ENCODE measurements around the gene SASS6. TPM values are rescaled to one million over a fixed set of nuclear protein-coding genes. Genes with fewer than 3 reads are reported as not detected.

SASS6 gene
- total and polyA plus RNA-seq, 10 of the 15 experiments (the other 5 are each of a cell fraction or from before 2014, with no cell fraction given) = 6.6 to 17.9 (median 10.2) TPM

DNA sequence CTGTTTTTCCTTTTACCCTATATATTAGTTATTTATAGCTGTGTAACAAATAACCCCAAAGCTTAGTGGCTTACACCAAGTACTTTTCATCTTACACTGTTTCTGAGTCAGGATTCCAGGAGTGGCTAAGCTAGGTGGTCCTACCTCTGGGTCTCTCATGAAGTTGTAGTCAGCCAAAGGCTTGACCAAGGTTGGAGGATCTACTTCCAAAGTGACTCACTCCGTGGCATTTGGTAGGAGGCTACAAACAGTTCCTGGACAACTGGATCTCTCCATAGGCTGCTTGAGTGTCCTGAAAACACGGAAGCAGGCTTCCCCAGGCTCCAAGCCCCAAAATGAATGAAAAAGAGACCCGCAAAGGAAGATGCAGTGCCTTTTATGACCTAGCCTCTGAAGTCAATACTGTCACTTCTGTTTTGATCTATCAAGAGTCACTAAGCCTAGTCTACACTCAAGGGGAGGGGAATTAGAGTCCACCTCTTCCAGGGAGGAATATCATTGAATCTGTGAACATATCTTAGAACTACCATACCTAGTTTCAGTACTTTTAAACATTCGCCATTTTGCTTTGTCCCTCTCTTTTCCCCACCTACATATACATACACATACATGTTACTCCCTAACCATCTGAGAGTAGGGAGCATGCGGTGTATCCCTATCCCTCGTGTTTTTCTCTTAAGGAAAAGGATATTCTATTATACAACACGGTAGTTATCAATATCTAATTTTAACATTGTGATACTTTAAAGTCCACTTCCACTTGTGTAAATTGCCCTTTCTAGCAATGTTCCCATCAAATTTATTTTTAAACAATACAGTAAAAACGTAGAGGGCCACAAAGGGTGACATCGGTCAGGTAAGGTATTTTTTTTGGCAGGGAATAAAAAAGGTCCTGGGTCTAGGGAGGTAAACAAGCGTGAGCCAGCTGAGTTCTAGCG is 95.7 kb downstream of the SASS6 start (continued):
- TF ChIP-seq ZNF384 (IDR thresholded peaks at IDR 0.05; ENCODE audit: borderline replicate concordance, low read depth, low read length) (no peak), PAX8 (IDR thresholded peaks at IDR 0.05) (no peak), RB1 (IDR thresholded peaks at IDR 0.05; ENCODE audit: borderline replicate concordance) (no peak), MEF2B (IDR thresholded peaks at IDR 0.05; ENCODE audit: partially characterized antibody, poor library complexity, severe bottlenecking) (no peak)
- TF ChIP-seq, protein P1, sequence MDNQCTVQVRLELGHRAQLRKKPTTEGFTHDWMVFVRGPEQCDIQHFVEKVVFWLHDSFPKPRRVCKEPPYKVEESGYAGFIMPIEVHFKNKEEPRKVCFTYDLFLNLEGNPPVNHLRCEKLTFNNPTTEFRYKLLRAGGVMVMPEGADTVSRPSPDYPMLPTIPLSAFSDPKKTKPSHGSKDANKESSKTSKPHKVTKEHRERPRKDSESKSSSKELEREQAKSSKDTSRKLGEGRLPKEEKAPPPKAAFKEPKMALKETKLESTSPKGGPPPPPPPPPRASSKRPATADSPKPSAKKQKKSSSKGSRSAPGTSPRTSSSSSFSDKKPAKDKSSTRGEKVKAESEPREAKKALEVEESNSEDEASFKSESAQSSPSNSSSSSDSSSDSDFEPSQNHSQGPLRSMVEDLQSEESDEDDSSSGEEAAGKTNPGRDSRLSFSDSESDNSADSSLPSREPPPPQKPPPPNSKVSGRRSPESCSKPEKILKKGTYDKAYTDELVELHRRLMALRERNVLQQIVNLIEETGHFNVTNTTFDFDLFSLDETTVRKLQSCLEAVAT (IDR thresholded peaks at IDR 0.05) = peak; percentile 80

DNA sequence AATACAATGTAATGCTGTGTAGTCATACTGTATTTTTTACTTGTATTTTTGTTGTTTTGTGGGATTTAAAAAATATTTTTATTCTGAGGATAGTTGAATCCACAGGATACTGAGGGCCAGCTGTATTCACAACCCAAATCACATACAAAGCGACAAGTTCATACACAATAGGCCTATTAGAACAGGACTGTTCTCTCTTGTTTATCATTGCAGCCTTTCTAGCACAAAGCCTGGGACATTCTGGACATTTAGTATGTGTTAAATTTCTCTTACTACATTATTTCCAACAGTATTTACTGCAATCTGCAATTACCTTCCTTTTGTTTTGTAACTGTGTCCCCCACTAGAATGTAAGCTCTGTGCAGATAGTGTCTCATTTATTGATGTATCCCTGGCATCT is 97.5 kb downstream of the SASS6 start:
- BruUV-seq (replicated peaks) = no TSS peak
- WGBS (ENCODE audit: insufficient coverage, insufficient replicate concordance, low lambda C conversion rate, missing lambda C conversion rate) = 95% methylated on average over 1 of the region's 1 CpG
- Histone ChIP-seq H3K9ac (ENCODE audit: control insufficient read depth, insufficient read depth, low read length) (no peak overlapping the region), H3K27me3 (replicated peaks in 1 of 2; ENCODE audit: control insufficient read depth in 2 of 2, insufficient read depth in 2 of 2, low read length in 1 of 2) (no peaks in the 10 kb centered on the region), H3K79me2 (ENCODE audit: control insufficient read depth, insufficient read depth, low read length) (peaks cover 52% of the 10 kb centered on the region), H3K9me3 (replicated peaks; ENCODE audit: control insufficient read depth, insufficient read depth, low read length) (no peaks in the 10 kb centered on the region; the same call in 2 of the 3 replicates), H3K36me3 (ENCODE audit: control insufficient read depth in 2 of 2, insufficient read depth in 2 of 2, low read length in 1 of 2) (peaks cover 0 to 2% of the 10 kb centered on the region in 2 experiments; a peak in 1 of 4 replicates), H4K20me1 (ENCODE audit: control insufficient read depth, insufficient read depth) (no peaks in the 10 kb centered on the region), H2AFZ (ENCODE audit: control insufficient read depth, low read depth, low read length) (no peak overlapping the region), H3K27ac (ENCODE audit: control insufficient read depth, insufficient read depth) (no peak overlapping the region), H3K4me3 (peak overlapping the region; percentile 55; the same call in 1 of the 2 replicates), H3K4me2 (ENCODE audit: control insufficient read depth, insufficient read depth) (peak overlapping the region; percentile 99; the same call in 1 of the 2 replicates), H3K4me1 (ENCODE audit: control insufficient read depth, insufficient read depth, low read length) (peaks cover 4% of the 10 kb centered on the region; the same call in 1 of the 2 replicates)
- FAIRE-seq = peak; percentile 31
- ChIA-PET POLR2A (interaction anchor here (1.0 kb wide), 1 partner anchor 13 kb away, joined by 5 read pairs; no protein-coding TSS in a partner anchor), SMC1A (ENCODE audit: uncharacterized antibody, unreplicated experiment) (interaction anchor here (0.8 to 1.5 kb wide), 10 partner anchors 52 to 834 kb away, joined by 3 to 4 read pairs (median 4); partner anchors contain the start of gene RTCA), CTCF (interaction anchor here (0.6 to 1.7 kb wide), 12 partner anchors 9 to 421 kb away, joined by 3 to 7 read pairs (median 4); no protein-coding TSS in a partner anchor), RAD21 (ENCODE audit: unreplicated experiment) (interaction anchor here (1.0 to 1.8 kb wide), 3 partner anchors 10 to 424 kb away, joined by 3 to 8 read pairs (median 4); partner anchors contain the start of gene SLC35A3)
- in situ Hi-C loops (cut with MboI) = loop anchor here (5.0 kb wide), 1 partner anchor 228 kb away; no protein-coding TSS in a partner anchor
- no peak for ATAC-seq
- no peak for DNase-seq (ENCODE audit: low read depth, low spot score)
- intact Hi-C loops (cut with micrococcal nuclease; ENCODE audit: unreplicated experiment) = loop anchor here (5.0 to 10.0 kb wide), 6 partner anchors 63 to 500 kb away; partner anchors contain the start of genes CDC14A, DBT, GPR88 and RTCA
- TF ChIP-seq, protein P2, sequence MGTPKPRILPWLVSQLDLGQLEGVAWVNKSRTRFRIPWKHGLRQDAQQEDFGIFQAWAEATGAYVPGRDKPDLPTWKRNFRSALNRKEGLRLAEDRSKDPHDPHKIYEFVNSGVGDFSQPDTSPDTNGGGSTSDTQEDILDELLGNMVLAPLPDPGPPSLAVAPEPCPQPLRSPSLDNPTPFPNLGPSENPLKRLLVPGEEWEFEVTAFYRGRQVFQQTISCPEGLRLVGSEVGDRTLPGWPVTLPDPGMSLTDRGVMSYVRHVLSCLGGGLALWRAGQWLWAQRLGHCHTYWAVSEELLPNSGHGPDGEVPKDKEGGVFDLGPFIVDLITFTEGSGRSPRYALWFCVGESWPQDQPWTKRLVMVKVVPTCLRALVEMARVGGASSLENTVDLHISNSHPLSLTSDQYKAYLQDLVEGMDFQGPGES (IDR thresholded peaks at IDR 0.05) = no peak
- no peak for TF ChIP-seq JUNB (IDR thresholded peaks at IDR 0.05)
- no peak for TF ChIP-seq STAT1 (conservative IDR thresholded peaks at IDR 0.05)
- no peak for TF ChIP-seq WRNIP1 (IDR thresholded peaks at IDR 0.05; ENCODE audit: borderline replicate concordance, low read depth, low read length)
- TF ChIP-seq FOXM1 (IDR thresholded peaks at IDR 0.05; ENCODE audit: low read depth, low read length) = no peak
- no peak for TF ChIP-seq CUX1 (IDR thresholded peaks at IDR 0.05; ENCODE audit: insufficient replicate concordance, low read depth, low read length)

Data from GM12878 (cell line).